Fibroblast of skin of abdomen (primary cell): Measurements from ENCODE around the gene EMC7.
"Not testable (repeated sequence)": the region's sequence is repeated elsewhere in the genome, so short reads cannot be mapped to it uniquely, and the experiment has no call there.

ENCODE experiments used
- DNase-seq: peaks from one replicate; pipeline ENCODE4 v3.0.0-alpha.2; 2013

Gene EMC7

DNA sequence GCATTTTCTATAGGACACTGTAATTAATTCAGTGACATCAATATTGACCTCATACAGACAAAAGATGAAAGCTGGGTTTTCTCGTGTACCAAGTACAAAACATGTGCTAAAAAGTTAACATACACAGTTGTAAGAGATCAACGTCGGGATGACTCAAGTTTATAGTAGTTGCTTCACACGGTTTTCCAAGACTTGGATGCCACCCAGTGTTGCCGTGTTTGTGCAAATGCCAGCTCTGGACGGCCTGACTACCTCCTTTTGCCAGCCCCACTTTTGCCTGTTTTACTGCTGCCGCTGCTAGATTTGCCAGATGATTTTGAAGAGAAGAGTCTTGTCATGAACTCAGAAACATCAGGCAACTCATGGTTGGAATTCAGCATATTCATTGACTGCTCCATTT is 17.6 kb downstream of the EMC7 start:
- DNase-seq, result no peak

DNA sequence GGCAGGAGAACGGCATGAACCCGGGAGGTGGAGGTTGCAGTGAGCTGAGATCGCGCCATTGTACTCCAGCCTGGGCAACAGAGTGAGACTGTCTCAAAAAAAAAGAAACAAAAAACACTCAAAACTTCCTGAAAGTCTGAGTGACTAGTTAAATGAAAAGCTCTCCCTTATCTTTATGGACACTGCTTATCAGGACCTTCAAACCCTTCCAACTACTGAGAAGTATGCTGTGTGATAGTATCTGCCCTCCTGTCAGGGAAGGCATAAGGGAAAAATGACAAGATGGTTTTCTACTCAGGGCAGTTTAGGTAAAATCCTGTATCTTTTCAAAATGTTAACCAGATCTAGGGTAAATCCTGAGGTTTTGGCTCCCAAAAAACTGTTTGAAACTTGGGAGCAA is 21.8 kb downstream of the EMC7 start:
- DNase-seq, result no peak

DNA sequence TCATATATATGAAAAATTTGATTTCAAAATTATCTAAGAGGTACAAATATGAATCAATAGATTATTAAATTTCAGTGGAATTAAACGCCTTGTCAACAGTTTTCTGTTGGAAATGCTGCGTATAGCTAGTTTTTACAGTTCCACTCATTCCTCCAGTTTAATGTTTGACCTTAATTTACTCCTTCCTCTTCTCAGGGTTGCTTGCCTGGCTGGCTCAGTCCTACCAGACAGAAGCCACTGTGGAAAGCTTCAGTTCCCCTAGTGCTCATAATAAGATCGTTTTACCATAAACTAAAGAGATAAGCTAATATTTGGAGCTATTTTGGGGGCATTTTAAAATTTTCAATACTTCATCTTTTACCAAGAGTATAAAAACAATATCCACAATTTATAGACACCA is 22.8 kb downstream of the EMC7 start:
- DNase-seq, result no peak

DNA sequence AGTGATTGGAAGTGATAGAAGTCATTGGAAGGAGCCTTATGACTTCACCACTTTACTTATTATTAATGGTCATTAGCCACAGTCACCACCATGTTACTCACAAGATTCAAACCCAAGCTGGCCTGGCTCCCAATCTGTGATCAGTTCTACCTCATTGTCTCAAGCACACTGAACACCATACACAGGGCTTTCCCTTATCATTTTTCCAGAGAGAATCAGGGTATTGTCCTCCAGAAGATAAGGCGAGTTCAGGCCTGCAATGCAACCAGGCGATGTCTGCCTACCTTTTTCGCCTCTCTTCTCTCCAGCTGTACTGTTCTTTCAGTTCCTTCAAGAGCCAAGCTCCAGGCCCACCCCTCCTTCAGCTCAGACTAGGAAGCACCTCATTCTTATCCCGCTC is 24.9 kb downstream of the EMC7 start:
- no peak for DNase-seq

DNA sequence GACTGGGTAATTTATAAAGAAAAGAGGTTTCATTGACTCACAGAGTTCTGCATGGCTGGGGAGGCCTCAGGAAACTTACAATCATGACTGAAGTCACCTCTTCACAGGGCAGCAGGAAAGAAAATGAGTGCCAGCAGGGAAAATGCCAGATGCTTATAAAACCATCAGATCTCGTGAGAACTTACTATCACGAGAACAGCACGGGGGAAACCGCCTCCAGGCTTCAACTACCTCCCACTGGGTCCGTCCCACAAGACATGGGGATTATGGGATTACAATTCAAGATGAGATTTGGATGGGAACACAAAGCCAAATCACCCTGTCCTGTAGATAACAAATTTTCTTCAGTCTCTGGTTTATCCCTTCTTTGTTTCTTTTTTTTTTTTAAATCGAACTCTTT is 31.7 kb downstream of the EMC7 start:
- DNase-seq, result no peak

DNA sequence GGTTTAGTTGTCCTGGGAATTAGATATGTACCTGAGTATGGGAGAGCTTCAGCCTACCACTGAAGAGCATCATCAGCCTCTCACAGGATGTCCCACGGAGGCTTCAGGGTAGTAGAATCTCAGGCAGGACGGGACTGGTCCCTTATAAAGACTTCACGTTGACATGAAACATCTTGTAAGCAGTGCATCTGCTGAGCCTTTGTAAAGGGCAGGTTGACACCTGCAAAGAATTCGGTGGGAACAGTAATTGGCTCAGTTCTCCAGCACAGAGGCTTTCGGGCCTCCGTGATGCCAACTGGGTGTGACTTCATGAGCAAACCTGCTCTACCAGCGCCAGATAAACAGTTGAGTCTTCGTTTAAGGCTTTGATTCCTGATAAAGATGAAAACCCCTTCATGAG is 35.7 kb downstream of the EMC7 start:
- DNase-seq, result no peak

- no peak for DNase-seq
Measured at GRCh38 chr15:34065261-34065660, 36.4 kb downstream of the EMC7 start.

DNA sequence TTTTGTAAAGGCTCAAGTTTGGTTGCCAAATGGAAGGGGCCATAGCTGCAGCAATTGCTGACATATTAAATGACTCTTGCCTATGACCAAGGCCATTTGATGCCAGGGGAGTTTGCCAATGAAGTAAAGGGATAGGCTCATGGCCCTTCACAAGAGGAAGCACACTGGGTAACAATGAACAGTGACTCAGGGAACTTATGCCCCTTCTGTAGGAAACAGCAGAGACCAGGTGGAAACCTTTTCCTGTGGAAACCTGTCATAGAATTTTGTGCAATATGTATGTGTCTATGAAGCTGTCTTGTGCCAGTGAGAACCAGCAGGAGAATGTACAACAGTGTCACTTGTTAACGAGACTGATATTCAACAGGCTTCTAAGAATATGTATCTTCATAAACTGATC is 37.2 kb downstream of the EMC7 start:
- DNase-seq, result no peak

- DNase-seq, result no peak
Measured at GRCh38 chr15:34059946-34060345, 41.7 kb downstream of the EMC7 start.

DNA sequence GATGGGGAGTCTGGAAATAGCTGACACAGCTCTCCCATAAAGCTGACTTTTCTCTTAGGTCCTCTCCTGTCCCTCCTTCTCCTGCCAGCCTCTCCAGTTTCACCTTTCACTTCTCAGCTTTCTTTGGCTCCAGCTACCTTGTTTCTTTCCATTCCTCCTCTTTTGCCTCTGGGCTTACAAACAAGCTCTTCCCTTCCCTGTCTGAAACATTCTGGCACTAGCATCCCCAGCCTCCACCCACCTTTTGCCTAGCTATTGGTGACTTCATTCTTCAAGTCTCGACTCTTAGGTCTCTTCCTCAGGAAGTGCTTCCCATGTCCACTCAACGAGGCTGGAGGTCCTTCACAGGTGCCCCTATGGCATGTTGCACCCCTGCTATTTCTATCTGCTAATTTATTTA is 42.2 kb downstream of the EMC7 start:
- no peak for DNase-seq

DNA sequence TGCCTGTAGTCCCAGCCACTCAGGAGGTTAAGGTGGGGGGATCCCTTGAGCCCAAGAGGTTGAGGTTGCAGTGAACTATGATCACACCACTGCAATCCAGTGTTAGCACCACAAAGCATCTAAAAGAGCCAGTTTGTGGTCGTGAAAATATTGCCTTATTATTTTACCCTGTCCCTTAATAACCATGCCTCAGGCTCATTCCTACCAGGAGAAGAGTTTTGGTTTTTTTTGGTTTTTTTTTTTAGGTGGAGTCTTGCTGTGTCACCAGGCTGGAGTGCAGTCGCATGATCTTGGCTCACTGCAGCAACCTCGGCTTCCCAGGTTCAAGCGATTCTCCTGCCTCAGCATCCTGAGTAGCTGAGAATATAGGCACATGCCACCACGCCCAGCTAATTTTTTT is 44.8 kb downstream of the EMC7 start:
- peak; percentile 44 for DNase-seq

- peak; percentile 92 for DNase-seq
Measured at GRCh38 chr15:34055868-34056595, 45.6 kb downstream of the EMC7 start.

GRCh38 chr15:34054081-34054707 is 47.5 kb downstream of the EMC7 start:
- no peak for DNase-seq

DNA sequence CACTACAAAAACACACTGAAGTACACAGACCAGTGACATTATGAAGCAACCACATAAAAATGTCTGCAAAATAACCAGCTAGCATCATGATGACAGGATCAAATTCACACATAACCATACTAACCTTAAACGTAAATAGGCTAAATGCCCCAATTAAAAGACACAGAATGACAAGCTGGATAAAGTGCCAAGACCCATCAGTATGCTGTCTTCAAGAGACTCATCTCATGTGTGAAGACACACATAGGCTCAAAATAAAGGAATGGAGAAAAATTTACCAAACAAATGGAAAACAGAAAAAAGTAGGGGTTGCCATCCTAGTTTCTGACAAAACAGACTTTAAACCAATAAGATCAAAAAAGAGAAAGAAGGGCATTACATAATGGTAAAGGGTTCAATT is 51.3 kb downstream of the EMC7 start:
- not testable (repeated sequence) for DNase-seq

DNA sequence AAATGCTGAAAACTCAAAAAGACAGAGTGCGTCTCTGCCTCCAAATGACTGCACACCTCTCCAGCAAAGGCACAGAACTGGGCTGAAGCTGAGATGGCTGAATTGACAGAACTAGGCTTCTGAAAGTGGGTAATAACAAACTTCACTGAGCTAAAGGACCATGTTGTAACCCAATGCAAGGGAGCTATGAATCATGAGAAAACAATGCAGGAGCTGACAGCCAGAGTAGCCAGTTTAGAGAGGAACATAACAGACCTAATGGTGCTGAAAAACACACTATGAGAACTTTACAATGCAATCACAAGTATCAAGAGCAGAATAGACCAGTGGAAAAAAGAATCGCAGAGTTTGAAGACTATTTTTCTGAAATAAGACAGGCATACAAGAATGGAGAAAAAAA is 52.5 kb downstream of the EMC7 start:
- DNase-seq, result peak; percentile 82

DNA sequence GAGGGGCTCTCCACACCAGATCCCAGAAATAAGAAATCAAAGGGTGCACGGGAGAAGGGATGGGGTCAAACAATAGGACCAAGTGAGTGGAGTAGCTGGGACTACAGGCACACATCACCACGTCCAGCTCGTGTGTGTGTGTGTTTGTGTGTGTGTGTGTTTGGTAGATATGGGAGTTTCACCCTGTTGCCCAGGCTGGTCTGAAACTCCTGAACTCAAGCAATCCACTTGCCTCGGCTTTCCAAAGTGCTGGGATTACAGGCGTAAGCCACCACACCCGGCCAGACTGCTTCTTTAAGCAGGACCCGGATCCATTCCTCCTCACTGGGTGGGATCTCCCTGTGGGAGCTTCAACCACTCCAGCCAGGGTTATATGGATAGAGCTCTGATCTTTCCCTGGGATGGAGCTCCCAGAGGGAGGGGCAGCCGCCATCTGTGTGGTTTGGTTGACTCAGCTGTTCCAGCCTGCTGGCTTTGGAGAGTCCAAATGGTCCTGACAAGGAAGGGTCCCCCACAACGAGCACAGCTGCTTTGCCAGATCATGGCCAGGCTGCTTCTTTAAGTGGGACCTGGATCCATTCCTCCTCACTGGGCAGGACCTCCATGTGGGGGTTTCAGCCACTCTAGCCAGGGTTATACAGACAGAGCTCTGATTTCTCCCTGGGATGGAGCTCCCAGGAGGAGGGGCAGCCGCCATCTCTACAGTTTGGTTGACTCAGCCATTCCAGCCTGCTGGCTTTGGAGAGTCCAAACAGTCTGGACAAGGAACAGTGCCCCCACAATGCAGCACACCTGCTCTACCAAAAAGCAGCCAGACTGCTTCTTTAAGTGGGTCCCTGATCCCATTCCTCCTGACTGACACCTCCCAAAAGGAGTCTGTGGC is 53.5 kb downstream of the EMC7 start:
- peak; percentile 44 for DNase-seq

GRCh38 chr15:34046471-34047145 is 55.1 kb downstream of the EMC7 start:
- DNase-seq, result no peak

GRCh38 chr15:34043813-34044212 is 57.8 kb downstream of the EMC7 start:
- no peak for DNase-seq

GRCh38 chr15:34043391-34043790 is 58.3 kb downstream of the EMC7 start:
- DNase-seq, result no peak

GRCh38 chr15:34039790-34040113 is 61.9 kb downstream of the EMC7 start:
- no peak for DNase-seq

DNA sequence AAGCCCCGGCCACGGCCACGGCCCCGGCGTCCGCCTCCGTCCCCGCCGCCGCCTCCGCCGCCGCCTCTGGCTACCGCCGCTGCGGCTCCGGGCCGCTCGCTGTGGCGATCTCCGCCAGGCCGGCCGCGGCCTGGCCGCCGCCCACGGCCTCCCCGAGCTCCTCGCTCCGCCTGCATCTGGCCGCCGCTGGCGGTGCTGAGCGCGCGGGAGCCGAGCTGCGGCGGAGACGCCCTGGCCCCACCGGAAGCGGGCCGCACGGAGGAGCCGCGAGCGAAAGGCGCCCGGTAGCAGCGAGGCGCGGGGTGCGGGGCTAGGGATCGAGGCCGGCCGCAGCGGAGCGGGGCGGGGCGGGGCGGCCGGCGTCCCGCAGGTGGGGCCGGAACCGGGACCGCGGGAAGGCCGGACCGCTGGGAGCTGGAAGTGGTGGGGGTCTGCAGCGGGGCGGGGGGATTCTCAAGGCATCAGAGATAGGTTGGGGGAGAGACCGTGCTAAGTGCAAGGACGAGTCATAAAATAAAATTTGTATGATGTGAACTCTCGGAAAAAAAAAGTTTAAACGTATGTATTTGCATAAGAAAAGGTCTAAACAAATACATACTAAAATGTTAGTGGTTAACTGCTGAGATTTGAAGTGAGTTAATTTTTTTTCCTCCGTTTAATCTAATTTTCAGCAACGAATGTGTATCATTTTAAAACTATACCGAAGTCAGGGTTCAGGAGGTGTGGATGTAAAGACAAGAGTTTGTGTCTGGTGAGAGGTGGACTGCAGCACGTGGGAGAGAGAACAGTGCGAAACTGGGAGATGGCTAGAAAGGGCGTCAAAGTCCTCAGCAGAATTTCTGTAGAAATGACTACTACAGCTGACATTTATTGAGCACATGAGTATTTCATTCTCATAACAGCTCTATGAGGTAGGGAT is 62.5 kb downstream of the EMC7 start, which contains the start of gene AVEN:
AVEN (minus strand) TSS at position 334 of the 919 bp plus-strand sequence; CDS start at position 176, 158 bp downstream.
- DNase-seq, result peak; percentile 63
